HCEC 1CT (cell line): ENCODE measurements around the gene TEDC1.

Experiments used
- DNase-seq: peaks from one replicate; pipeline ENCODE4 v3.0.0-alpha.2; 2017

Gene TEDC1

DNA sequence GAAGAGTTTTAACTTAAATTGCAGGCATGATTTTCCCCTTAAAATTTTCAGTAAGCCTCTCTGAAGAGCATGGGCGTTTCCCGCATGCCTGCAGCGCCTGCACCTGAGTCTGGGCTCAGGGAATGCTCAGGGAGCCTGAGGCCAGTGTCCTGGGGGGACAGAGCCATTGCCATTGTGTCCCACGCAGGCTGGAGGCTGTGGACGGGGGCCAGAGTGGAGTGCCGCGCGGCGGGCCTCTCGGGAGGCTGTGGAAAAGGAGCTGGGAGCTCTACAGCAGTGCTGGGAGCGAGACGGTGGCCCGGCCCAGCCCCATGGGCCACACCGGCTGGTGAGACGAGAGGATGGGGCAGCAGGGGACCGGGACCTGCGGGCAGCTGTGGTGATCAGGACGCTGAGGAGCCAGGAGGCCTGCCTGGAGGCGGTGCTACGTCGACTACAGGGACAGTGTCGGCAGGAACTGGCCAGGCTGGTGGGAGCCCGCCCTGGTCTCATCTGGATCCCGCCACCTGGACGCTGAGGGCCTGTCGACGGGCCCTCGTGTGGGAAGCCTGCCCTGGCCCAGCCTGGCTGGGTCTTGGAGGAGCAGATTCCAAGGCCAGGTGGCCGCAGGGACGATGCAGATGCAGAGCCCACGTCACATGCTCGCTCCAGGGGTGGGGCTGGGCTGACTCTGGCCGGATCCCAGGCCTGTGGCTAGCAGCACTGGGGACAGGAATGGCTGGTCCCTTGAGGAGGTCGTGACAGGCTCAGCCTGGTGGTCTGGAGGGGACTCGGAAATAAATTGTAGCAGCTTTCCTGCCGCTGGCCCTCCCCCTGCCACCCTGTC lies 7.6 kb downstream of the TEDC1 start:
- DNase-seq: no peak

DNA sequence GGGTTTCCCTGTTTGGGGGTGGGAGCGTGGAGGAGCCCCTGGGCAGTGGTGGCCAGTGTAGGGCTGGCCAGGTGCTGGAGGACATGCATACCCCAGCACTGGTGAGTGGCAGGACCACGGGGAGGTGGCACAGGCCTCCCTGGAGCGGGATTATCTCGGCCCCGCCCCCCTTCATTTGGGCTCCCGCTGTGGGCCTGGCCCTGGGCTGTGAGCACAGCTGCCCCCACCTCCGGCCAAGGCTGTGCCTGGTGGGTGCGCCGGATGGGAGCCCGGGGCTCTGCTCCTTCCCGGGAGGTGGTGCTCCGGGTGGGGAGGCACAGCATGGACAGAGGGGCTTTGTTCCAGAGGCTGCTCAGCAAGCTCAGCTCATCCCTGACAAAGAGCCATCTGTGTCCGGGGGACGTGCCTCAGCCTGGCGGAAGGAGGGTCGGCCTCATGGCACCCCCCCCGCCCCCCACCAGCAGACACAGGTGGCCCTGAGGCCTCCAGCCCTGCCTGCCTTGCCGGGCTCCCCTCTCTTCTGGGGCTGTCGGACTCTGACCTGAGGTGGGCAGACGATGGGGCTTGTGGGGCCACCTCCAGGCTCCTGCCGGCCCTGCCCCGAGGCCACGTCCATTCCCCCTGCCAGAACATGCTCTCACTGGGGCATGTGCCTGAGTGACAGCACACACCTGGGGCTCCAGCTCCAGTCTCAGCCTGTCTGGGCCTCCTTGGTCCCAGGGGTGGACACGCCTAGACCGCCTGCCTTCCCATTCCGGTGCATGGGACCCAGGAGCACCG lies 8.4 kb downstream of the TEDC1 start:
- DNase-seq: no peak

DNA sequence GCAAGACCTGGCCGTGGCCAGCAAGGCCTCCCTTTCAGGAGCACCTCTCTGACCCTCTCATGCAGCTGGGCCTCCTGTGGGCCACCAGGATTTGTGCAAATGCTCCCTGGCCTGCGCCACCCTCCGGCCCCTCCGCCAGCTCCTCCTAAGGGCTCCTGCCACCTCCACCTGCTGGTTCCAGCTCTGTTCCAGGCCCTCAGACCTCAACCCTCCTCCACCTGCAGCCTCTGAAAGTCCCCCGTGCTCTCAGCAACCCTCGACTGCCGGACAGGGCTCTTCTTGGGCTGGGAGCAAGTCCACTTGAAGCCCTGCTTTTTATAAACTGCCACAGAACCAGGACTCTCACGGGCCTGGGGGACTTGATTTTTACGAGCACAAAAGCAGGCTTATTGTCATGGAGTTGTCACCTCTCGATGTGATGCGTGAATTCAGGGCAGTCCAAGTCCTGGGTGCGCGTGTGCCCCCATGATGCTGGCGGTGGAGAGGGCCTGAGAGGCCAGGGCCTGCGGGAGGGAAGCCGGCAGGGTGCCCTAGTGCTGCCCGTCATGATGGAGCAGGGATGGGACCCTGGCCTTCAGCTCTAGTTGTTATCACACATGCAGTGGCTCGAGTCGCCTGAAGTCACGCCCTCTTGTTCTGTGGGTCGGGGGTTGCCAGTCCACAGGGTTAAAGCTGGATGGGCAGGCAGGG lies 9.1 kb downstream of the TEDC1 start:
- no peak for DNase-seq

DNA sequence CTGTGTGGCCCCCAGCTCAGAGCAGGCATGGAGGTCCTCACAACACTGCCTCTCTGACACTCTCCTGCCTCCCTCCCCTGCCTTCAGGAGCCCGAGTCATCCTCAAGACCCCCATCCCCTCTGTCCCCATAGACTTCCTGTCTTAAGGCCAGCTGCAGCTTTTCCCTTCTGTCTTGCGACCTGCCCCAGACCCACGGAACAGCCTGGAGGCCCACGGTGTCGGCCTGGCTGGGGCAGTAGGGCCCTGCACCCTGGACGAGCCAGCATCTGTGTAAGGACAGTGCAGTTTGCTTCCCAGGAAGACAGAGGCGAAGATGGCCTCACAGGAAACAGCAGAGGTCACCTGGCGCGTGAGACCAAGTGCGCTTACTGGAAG lies 9.7 kb downstream of the TEDC1 start:
- DNase-seq: no peak

DNA sequence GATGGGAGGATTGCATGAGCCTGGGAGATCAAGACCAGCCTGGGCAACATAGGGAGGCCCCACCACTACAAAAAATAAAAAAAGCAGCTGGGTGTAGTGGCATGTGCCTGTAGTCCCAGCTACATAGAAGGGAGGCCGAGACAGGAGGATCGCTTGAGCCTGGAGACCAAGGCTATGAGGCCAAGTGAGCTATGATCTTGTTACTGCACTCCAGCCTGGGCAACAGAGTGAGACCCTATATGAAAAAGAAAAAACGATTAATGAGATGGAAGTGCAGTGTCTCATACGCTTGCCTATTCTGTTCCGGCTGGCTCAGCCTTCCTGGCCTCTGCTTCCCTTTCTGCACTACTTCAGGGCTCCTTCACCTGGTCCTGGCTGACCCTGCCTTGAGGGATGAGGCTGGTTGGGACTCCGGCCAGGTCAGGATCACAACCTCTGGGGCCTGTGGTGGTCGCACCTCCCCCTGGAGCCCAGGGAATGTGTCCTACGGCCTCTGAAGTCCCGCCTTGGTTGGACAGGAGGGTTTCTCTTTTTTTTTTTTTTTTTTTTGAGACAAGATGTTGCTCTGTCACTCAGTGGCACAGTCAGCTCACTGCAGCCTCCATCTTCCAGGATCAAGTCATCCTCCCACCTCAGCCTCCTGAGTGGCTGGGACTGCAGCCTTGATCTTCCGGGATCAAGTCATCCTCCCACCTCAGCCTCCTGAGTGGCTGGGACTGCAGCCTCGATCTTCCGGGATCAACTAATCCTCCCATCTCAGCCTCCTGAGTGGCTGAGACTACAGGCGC lies 10.7 kb downstream of the TEDC1 start:
- DNase-seq: no peak

DNA sequence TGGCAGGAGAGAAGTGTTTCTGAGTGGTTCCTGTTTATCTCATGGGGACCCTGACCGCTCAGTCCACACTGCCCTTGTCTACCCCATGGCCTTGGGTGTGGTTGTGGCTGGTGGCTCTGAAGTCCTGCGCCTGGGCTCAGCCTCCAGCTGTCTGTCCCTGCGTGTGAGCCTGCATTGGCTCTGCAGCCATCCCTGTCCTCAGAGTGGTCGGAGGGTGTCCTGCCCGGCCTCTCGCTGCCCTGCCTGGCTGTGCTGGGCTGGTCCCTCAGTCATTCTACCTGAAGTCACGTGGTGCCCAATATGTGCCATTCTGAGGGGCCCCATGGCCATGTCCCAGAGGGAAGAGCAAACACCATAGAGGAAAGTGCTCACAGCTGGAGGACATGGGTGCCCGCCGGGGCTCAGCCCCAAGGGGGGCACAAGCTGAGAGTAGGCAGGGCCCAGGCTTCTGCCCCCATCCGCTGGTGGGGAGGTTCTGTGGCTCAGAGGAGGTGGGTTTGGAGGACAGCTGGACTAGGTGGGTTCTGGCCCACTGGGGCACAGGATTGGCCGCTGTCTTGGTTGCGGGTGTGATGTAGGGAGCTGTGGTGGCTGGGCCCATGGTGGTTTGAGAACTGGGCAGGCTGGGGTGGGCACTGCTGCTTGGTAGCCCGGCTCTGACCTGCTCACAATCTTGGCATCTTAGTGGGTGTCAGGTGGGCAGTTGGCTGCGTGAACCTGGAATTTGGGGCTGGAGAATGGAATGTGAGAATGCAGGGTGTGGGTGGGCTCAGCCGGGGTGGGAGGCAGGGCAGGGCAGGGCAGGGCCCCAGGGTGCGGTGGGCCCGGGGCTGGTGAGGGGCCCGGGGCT lies 11.6 kb downstream of the TEDC1 start:
- DNase-seq: no peak

DNA sequence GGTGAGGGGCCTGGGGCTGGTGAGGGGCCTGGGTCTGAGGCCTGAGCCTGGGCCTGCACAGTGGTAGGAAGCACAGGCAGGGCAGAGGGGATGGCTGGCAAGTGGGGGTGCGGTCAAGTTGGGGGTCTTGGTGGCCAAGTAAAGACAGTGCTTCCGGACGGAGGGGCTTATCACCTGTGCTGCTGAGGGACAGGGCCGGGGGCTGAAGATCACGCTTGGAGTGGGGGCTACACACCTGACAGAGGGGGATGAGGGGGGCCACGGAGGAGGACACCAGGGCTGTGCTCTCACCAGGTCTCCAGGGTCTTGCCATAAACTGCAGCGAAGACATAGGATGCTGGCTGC lies 12.2 kb downstream of the TEDC1 start:
- DNase-seq: no peak

DNA sequence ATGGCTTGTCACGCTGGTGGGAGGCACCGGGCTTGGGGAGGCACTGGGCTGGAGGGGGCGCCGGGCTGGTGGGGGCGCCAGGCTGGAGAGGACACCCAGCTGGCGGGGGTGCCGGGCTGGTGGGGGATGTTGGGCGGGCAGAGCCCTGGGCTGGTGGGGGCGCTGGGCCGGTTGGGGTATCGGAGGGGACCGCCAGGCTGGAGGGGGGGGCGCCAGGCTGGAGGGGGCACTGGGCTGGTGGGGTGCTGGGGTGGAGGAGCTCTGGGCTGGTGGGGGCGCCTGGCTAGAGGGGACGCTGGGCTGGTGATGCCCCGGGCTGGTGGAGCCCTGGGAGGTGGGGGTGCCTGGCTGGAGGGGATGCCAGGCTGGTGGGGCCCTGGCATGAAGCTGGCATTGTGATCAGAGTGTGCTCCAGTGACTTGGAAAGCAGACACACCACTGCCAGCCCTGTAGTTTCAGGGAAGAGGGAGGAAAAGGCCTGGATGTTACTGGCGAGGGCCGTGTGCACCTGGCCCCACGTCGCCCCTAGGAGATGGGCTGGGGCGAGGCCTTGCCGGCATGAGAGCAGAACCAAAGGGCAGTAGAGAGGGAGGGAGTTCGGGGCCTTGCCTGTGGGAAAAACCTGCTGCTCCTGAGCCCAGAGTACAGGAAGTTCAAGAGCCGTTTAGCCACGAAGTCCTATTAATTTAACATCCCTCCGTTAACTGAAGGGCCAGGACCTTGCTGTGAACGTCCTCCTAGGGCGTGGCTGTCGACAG lies 13.1 kb downstream of the TEDC1 start:
- DNase-seq: no peak

DNA sequence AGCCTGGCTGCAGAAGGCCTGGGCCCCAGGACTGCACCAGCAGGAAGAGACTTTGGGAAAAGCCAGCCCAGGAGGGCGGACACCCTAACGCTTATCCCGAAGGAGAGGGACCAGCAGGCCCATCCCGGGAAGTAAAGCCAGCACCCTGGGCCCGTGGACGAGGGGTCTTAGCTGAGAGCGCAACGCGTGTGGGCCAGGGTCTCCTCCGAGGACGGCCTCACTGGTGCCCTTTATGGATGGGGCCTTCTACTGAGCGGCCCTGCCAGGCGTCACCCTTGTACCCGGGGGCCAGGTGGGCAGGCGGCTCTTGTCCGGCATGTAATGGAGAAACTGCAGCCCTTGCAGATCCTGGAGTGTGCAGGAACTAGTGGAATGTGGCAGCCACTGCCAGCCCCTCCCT lies 14.1 kb downstream of the TEDC1 start:
- DNase-seq: no peak

DNA sequence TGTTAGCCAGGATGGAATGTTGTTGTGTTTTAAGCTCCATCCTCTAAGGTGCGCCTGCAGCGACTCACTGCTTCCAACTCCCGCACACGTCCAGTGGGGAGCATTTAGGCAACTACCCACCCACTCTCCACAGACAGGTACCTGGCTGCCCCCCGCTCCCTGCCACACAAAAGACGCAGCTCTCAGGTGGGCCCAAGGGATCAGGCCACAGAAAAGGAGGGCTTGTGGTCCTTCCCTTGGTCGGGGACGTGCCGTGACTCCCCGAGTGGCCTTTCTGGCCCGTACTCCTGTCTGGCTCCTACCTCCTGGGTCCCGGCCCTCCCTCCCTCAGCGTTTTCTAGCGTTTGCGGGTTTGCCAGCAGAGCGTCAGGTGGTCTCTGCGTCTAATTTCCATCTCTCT lies 16.2 kb downstream of the TEDC1 start:
- DNase-seq: no peak

DNA sequence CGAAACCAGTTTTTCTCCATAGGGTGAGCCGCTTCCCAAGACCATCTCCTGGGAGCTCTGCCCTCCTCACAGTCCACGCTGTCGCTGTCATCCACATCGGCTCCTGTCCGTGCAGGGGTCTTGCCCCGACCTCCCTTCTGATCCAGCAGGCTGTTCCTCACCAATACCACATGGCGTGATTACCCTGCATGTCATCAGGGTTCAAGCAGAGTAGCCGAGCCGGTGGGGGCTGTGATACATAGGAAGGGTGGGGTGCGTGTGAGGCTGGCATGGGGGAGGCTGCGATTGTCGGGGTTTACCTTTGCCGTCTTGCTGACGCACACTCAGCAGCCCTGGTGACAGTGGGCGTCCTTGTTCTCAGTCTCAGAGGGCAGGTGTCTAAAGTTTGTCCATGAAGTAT lies 17.0 kb downstream of the TEDC1 start:
- DNase-seq: no peak

DNA sequence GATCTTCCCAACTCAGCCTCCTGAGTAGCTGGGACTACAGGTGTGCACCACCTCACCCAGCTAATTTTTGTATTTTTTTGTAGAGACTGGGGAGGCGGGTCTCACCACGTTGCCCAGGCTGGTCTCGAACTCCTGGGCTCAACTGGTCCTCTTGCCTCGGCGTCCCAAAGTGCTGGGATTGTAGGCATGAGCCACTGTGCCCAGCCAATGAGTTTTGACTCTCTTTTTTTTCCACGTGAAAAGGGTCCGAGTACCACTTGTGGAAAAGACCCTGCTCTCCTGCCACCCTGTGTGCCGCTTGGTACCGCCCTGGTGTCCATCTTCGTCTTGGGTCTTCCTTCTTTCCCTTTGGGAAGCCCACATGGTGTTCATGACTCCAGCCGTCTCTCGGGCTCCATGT lies 17.6 kb downstream of the TEDC1 start:
- no peak for DNase-seq

DNA sequence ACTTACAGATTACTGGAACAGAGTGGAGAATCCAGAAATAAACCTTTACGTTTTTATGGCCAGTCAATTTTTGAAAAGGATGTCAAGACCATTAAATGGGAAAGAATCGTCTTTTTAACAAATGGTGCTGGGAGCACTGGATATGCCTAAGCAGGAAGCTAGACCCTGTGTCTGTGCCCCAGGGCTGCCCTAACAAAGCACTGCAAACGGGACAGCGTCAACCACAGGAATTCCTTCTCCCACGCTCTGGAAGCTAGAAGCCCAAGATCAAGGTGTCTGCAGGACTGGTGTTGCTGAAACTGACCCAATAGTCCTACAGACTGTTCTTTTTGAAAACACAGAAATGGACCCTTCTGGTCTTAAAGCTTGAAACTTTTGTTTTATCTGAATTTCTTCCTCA lies 26.1 kb downstream of the TEDC1 start:
- no peak for DNase-seq

DNA sequence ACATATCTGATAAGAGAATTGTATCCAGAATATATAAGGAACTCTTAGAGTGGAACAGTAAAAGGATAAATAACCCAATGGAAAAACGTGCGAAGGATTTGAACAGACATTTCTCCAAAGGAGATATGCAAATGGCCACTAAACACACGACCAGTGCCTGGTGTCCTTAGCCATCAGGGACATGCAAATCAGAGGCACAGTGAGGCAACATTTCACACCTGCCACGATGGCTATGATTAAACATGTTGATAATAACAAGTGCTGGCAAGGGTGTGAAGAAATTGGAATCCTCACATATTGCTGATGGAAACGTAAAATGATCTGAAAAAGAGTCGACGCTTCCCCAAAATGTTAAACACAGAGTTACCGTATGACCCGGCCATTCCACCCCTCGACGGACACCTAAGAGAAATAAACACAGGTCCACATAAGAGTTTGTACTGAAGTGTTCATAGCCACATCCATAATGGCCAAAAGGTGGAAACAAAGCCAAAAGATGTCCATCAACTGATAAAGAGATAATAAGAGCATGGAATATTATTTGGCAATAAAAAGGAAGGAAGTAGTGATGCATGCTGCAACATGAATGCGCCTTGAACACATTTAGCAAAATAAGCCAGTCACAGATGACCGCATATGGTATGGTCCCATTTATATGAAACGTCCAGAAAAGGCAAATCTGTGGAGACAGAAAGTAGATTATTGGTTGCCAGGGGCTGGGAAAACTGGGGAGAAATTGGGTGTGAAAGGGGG lies 29.1 kb downstream of the TEDC1 start:
- DNase-seq: no peak

DNA sequence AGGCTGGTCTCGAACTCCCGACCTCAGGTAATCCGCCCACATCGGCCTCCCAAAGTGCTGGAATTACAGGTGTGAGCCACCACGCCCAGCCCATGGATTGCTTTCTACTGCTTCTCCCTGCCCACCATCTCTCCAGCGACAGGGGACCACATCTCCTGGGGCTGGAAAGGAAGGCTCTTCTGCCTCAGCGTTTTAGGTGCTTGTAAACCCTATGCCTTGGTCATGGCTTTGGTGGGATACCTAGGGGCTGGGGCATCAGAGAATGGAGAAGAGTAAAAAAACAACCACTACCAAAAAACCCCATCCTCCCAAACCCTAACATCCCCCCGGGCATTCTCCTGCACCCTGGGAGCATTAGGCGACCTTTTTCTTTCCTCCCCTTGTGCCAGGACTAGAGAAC lies 34.3 kb downstream of the TEDC1 start:
- DNase-seq: no peak

DNA sequence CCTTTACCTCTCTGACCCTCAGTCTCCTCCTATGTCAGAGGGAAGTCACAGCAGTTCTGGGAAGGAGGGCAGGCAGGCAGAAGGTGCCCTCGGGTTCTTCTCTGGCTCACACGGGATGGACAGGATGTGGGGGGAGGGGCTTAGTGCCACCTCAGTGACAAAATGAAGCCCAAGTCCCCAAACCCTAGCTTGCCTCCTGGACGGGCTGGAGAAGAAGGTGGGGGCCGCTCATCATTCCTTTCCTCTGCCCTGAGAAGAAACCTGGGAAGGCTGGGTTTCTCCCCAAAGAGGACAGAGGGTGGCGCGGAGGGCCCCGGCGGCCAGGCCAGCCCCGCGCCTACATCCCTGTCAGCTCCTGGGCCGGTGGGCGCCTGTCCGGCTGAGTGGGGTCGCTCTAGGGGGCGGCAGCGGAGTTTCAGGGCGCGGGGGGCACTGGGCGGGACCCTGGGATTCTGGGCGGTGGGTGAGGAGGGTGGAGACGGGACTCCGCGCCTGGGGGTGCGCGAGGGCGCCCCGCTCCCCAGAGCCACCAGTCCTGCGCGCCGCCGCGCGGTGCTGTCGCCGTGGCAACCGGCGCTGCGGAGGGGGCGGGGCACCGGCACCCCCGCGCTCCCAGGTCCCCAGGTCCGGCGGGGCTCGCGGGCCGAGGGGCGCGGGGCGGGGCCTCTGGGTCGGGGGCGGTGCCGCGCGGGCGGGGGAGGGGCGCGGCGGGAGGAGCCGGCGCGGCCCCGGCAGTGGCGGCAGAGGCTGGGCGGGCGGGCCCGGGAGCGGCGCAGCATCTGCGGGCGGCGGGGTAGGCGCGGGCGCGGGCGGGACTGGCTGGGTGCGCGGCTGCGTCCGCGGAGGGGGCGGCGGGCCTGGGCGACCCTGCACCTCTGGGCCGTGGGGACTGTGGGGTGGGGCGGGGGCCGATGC lies 35.1 kb downstream of the TEDC1 start, which contains the start of gene TMEM121:
Gene TMEM121 (plus strand): TSS at position 723 of the 915 bp plus-strand sequence. CDS start 2,252 bp downstream, outside the sequence.
- no peak for DNase-seq

DNA sequence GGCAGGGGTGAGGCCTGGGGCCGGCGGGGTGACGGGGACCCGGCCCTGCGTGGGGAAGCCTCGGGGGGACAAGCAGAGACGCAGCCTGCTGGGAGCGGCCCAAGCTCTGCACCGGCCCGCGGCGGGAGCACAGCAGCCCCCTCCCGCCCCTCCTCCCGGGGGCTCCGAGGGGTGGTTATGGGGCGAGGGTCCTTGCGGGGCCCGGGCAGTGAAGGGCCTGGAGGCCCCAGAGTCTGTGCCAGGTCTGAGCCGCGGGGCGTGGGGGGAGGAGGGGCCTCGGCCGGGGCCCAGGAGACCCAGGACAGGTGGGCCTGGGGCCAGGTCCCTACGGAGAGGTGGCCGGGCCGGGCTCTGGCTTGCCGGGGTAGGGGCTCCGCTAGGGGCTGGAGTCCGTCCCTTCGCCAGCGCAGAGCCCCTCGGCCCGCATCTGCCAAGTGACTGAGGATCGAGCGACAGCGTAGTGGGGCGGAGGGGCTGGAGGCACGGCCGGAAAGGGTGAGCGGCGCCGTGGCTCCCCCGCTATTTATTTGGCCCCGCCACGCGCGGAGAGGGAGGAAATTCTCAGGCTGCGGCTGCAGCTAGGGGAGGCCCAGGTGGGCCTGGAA lies 35.8 kb downstream of the TEDC1 start:
- no peak for DNase-seq

DNA sequence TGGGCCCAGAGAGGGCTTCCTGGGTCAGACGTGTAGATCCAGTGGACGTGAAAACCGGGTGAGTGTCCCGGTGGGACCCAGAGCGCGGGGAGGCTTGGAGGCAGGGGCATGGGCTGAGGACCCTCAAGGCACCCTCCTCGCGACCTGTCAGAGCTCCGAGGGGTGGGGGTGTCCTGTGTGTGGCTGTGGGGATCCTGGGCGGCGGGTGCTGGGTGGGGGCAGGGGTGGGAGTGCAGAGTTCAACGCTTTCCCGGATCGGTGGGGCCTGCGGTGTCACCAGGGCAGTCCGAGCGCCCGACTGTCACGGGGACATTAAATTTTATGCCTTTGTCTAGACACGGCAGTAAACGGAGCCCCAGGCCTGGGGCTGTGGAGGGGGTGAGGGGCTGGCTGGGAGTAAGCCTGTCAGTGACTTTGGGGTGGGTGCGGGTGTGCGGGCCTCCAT lies 36.4 kb downstream of the TEDC1 start:
- no peak for DNase-seq
